Loucy (cell line): ENCODE results near the gene TMEM37.

ENCODE experiments used
- CTCF ChIP-seq: fragments of 200-600 bp; sonication (generic); conservative IDR thresholded peaks from 2 replicates; pipeline ENCODE4 v1.5.1; 2014; ENCODE audit warnings: mild to moderate bottlenecking, antibody characterized with exemption, low read length
- EZH2phosphoT487 ChIP-seq: fragments of 200-600 bp; IDR thresholded peaks from 2 replicates; pipeline ENCODE4 v1.6.1; 2018; ENCODE audit warnings: antibody characterized with exemption, mild to moderate bottlenecking, moderate library complexity, borderline replicate concordance

- no peak for TF ChIP-seq CTCF
- TF ChIP-seq EZH2phosphoT487 = no peak
Measured at GRCh38 chr2:119429225-119429981, 2.3 kb upstream of the TMEM37 start.
